Natural killer cell (primary cell): Measurements from ENCODE around the gene ANKRD53. TPM values are rescaled to one million over a fixed set of nuclear protein-coding genes. Genes with fewer than 3 reads are reported as not detected.

Source experiments
- ATAC-seq, 3 donors: fragments of 150-1000 bp in 2 of 3; fragments of 200-7000 bp in 1 of 3; cut with Tn5 transposase; 1 replicate in 1 of 3; 2 replicates in 2 of 3; pipeline ENCODE4 v1.10.0; 2021; ENCODE audit warnings: mild to moderate bottlenecking in 2 of 3, moderate library complexity in 2 of 3
- DNase-seq, 2 donors: peaks; one replicate each; pipeline versions ENCODE4 v3.0.0 to v3.0.0-alpha.2; 2013 to 2021; ENCODE audit warnings: mixed read lengths in 1 of 2
- H3K27ac ChIP-seq: one replicate; pipeline ENCODE4 v1.5.1; 2013; ENCODE audit warnings: mild to moderate bottlenecking, low read length
- H3K27me3 ChIP-seq: one replicate; pipeline ENCODE4 v1.6.1; 2013; ENCODE audit warnings: low read length; ENCODE audit not compliant: control insufficient read depth, insufficient read depth
- H3K36me3 ChIP-seq: one replicate; pipeline ENCODE4 v1.6.1; 2013; ENCODE audit warnings: low read length; ENCODE audit not compliant: control insufficient read depth, insufficient read depth
- H3K4me1 ChIP-seq: one replicate; pipeline ENCODE4 v1.6.1; 2013; ENCODE audit warnings: low read length; ENCODE audit not compliant: control insufficient read depth, insufficient read depth
- H3K4me3 ChIP-seq: one replicate; pipeline ENCODE4 v1.5.1; 2013; ENCODE audit warnings: low read length
- H3K9me3 ChIP-seq: one replicate; pipeline ENCODE4 v1.6.1; 2013; ENCODE audit warnings: low read length; ENCODE audit not compliant: control insufficient read depth, insufficient read depth
- H3K27ac Mint-ChIP-seq, 2 donors: one replicate each; pipeline ENCODE4 v1.8.0; 2022; ENCODE audit warnings: mild to moderate bottlenecking in 2 of 2, mixed read lengths in 2 of 2, moderate library complexity in 1 of 2
- H3K27me3 Mint-ChIP-seq, 2 donors: one replicate each; pipeline ENCODE4 v1.8.0; 2022; ENCODE audit warnings: low read depth in 2 of 2, mixed read lengths in 2 of 2
- H3K36me3 Mint-ChIP-seq: one replicate; pipeline ENCODE4 v1.8.0; 2022; ENCODE audit warnings: mixed read lengths
- H3K4me1 Mint-ChIP-seq, 2 donors: one replicate each; pipeline ENCODE4 v1.8.0; 2022; ENCODE audit warnings: mixed read lengths in 2 of 2
- H3K4me3 Mint-ChIP-seq: one replicate; pipeline ENCODE4 v1.8.0; 2022; ENCODE audit warnings: mild to moderate bottlenecking, moderate library complexity, mixed read lengths
- H3K9me3 Mint-ChIP-seq, 2 donors: one replicate each; pipeline ENCODE4 v1.8.0; 2022; ENCODE audit warnings: mixed read lengths in 2 of 2
- CTCF ChIP-seq: fragments of 200-600 bp; IDR thresholded peaks from one replicate; pipeline ENCODE4 v1.8.0; 2022; ENCODE audit warnings: antibody characterized with exemption
- WGBS: methylation state at CpG from one replicate; pipeline ENCODE4 v1.1.7; 2013; ENCODE audit warnings: missing lambda C conversion rate; ENCODE audit not compliant: insufficient coverage; 5-methylcytosine and 5-hydroxymethylcytosine counted together
- intact Hi-C: fragments of 100-400 bp; cut with micrococcal nuclease; formaldehyde crosslinking; loops from one replicate; pipeline ENCODE4 v1.14.2; 2022
- total RNA-seq, 4 donors: library from RNA; stranded (reverse); fragments of 120-200 nt in 1 of 4; gene quantifications; one replicate each; pipeline versions ENCODE4 v1.2.3 to v1.2.4, GENCODE V29; 2013 to 2022

ANKRD53 gene
- total RNA-seq, 3 donors from 2014 or later (not counting 1 experiment from before 2014, with no cell fraction given): 2.2 to 3.1 (median 2.5) TPM

DNA sequence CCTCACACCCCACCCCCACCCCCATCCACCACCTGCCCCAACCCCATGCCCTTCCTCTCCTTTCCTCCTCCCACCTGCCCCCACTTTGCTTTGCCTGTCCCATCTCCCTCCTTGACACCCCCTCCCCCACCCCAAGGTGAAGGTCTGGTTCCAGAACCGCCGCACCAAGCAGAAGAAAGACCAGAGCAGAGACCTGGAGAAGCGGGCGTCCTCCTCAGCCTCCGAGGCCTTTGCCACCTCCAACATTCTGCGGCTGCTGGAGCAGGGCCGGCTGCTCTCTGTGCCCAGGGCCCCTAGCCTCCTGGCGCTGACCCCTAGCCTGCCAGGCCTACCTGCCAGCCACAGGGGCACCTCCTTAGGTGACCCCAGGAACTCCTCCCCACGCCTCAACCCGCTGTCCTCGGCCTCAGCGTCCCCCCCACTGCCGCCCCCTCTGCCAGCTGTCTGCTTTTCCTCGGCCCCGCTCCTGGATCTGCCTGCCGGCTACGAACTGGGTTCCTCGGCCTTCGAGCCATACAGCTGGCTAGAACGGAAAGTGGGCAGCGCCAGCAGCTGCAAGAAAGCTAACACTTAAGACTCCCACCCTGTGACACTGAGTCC is 45.7 kb upstream of the ANKRD53 start:
- Mint-ChIP-seq H3K4me1 (no peaks in the 10 kb centered on the region), H3K36me3 (no peaks in the 10 kb centered on the region), H3K4me3 (no peak overlapping the region), H3K27me3 (peaks cover 11 to 15% of the 10 kb centered on the region in 2 donors), H3K9me3 (no peaks in the 10 kb centered on the region), H3K27ac (no peak overlapping the region)
- no peaks in the 10 kb centered on the region for H3K27me3 ChIP-seq
- no peak for TF ChIP-seq CTCF
- H3K4me3 ChIP-seq: no peak overlapping the region
- no peaks in the 10 kb centered on the region for H3K36me3 ChIP-seq
- no peak overlapping the region for H3K27ac ChIP-seq
- ATAC-seq: no peak
- intact Hi-C loops: no loop called here
- DNase-seq: no peak
- H3K9me3 ChIP-seq: no peaks in the 10 kb centered on the region
- no peaks in the 10 kb centered on the region for H3K4me1 ChIP-seq
- 92% methylated on average over 21 of the region's 21 CpGs for WGBS

GRCh38 chr2:70934981-70935380 is 43.4 kb upstream of the ANKRD53 start:
- Histone ChIP-seq H3K4me3 (no peak overlapping the region), H3K27ac (no peak overlapping the region), H3K4me1 (no peaks in the 10 kb centered on the region), H3K27me3 (no peaks in the 10 kb centered on the region), H3K36me3 (no peaks in the 10 kb centered on the region), H3K9me3 (no peaks in the 10 kb centered on the region)
- DNase-seq (no peak), ATAC-seq (no peak)
- Mint-ChIP-seq H3K4me3 (no peak overlapping the region), H3K27ac (no peak overlapping the region), H3K36me3 (no peaks in the 10 kb centered on the region), H3K9me3 (no peaks in the 10 kb centered on the region), H3K27me3 (peaks cover 11 to 12% of the 10 kb centered on the region in 2 donors), H3K4me1 (no peaks in the 10 kb centered on the region)
- intact Hi-C loops: no loop called here
- TF ChIP-seq CTCF: no peak
- 78% methylated on average over 1 of the region's 1 CpG for WGBS

GRCh38 chr2:70935468-70936164 is 42.8 kb upstream of the ANKRD53 start, which contains the start of gene ATP6V1B1:
ATP6V1B1 (plus strand) TSS chr2:70935900; CDS start chr2:70935955, 55 bp downstream.
- H3K4me3 ChIP-seq: no peak within 1 kb of the TSS
- Mint-ChIP-seq H3K36me3 (no peaks in the 10 kb centered on the region), H3K4me3 (no peak within 1 kb of the TSS), H3K27ac (no peak within 1 kb of the TSS), H3K9me3 (no peaks in the 10 kb centered on the region), H3K27me3 (peaks cover 11 to 16% of the 10 kb centered on the region in 2 donors), H3K4me1 (no peaks in the 10 kb centered on the region)
- no peaks in the 10 kb centered on the region for H3K27me3 ChIP-seq
- H3K27ac ChIP-seq: no peak within 1 kb of the TSS
- no peaks in the 10 kb centered on the region for H3K36me3 ChIP-seq
- no peak for ATAC-seq
- DNase-seq: no peak
- WGBS: 84% methylated on average over 11 of the region's 14 CpGs
- H3K9me3 ChIP-seq: no peaks in the 10 kb centered on the region
- no peak for TF ChIP-seq CTCF
- H3K4me1 ChIP-seq: no peaks in the 10 kb centered on the region
- intact Hi-C loops: no loop called here
